ENCODE measurements around the gene FBXL7. TPM values are rescaled to one million over a fixed set of nuclear protein-coding genes. Genes with fewer than 3 reads are reported as not detected.

Gene FBXL7
- total RNA-seq, 1 donor from 2014 or later: 4.4 TPM

GRCh38 chr5:15728811-15729210 is 228.8 kb downstream of the FBXL7 start:
- no peak for TF ChIP-seq CTCF (IDR thresholded peaks at IDR 0.05; ENCODE audit: insufficient read depth, low read length, poor library complexity, severe bottlenecking)
- Histone ChIP-seq H3K4me3 (ENCODE audit: low read depth, low read length) (no peak overlapping the region), H3K27me3 (ENCODE audit: control insufficient read depth, insufficient read depth, low read length) (no peaks in the 10 kb centered on the region), H3K36me3 (ENCODE audit: control insufficient read depth, insufficient read depth, low read length) (no peaks in the 10 kb centered on the region)
- DNase-seq (ENCODE audit: low read depth): no peak

GRCh38 chr5:15731699-15732098 is 231.7 kb downstream of the FBXL7 start:
- Histone ChIP-seq H3K4me3 (ENCODE audit: low read depth, low read length) (no peak overlapping the region), H3K27me3 (ENCODE audit: control insufficient read depth, insufficient read depth, low read length) (no peaks in the 10 kb centered on the region), H3K36me3 (ENCODE audit: control insufficient read depth, insufficient read depth, low read length) (no peaks in the 10 kb centered on the region)
- no peak for DNase-seq (ENCODE audit: low read depth)
- TF ChIP-seq CTCF (IDR thresholded peaks at IDR 0.05; ENCODE audit: insufficient read depth, low read length, poor library complexity, severe bottlenecking): no peak

- DNase-seq (ENCODE audit: low read depth): no peak
These were observed 234.1 kb downstream of the FBXL7 start for GRCh38 chr5:15734058-15734457.

GRCh38 chr5:15737036-15737821 is 237.2 kb downstream of the FBXL7 start:
- H3K36me3 ChIP-seq (ENCODE audit: control insufficient read depth, insufficient read depth, low read length): no peaks in the 10 kb centered on the region
- no peak for TF ChIP-seq CTCF (IDR thresholded peaks at IDR 0.05; ENCODE audit: insufficient read depth, low read length, poor library complexity, severe bottlenecking)
- H3K27me3 ChIP-seq (ENCODE audit: control insufficient read depth, insufficient read depth, low read length): no peaks in the 10 kb centered on the region
- no peak for DNase-seq (ENCODE audit: low read depth)
- H3K4me3 ChIP-seq (ENCODE audit: low read depth, low read length): no peak overlapping the region

More at GRCh38 chr5:15734058-15734457, 234.1 kb downstream of the FBXL7 start:
- H3K36me3 ChIP-seq (ENCODE audit: control insufficient read depth, insufficient read depth, low read length): no peaks in the 10 kb centered on the region
- no peaks in the 10 kb centered on the region for H3K27me3 ChIP-seq (ENCODE audit: control insufficient read depth, insufficient read depth, low read length)
- no peak overlapping the region for H3K4me3 ChIP-seq (ENCODE audit: low read depth, low read length)
- TF ChIP-seq CTCF (IDR thresholded peaks at IDR 0.05; ENCODE audit: insufficient read depth, low read length, poor library complexity, severe bottlenecking): no peak

GRCh38 chr5:15737871-15738664 is 238.1 kb downstream of the FBXL7 start:
- H3K36me3 ChIP-seq (ENCODE audit: control insufficient read depth, insufficient read depth, low read length): no peaks in the 10 kb centered on the region
- TF ChIP-seq CTCF (IDR thresholded peaks at IDR 0.05; ENCODE audit: insufficient read depth, low read length, poor library complexity, severe bottlenecking): no peak
- no peak overlapping the region for H3K4me3 ChIP-seq (ENCODE audit: low read depth, low read length)
- H3K27me3 ChIP-seq (ENCODE audit: control insufficient read depth, insufficient read depth, low read length): no peaks in the 10 kb centered on the region
- no peak for DNase-seq (ENCODE audit: low read depth)

Data from kidney epithelial cell (primary cell).